Lower leg skin (tissue), 3 donors: ENCODE measurements around the gene SLC4A2.

Experiments
- POLR2A ChIP-seq, 2 donors: fragments of 450-650 bp; IDR thresholded peaks; one replicate each; pipeline ENCODE4 v1.6.1; 2016 to 2017; ENCODE audit warnings: antibody characterized with exemption in 2 of 2, mild to moderate bottlenecking in 1 of 2, moderate library complexity in 1 of 2
- TF ChIP-seq, protein P1 (sequence below), 3 donors: fragments of 450-650 bp; IDR thresholded peaks; one replicate each; pipeline ENCODE4 v1.5.1; 2016; ENCODE audit warnings: antibody characterized with exemption in 3 of 3, mild to moderate bottlenecking in 3 of 3, moderate library complexity in 2 of 3

GRCh38 chr7:151114151-151115090, 55.0 kb downstream of the SLC4A2 start:
- TF ChIP-seq, protein P1, sequence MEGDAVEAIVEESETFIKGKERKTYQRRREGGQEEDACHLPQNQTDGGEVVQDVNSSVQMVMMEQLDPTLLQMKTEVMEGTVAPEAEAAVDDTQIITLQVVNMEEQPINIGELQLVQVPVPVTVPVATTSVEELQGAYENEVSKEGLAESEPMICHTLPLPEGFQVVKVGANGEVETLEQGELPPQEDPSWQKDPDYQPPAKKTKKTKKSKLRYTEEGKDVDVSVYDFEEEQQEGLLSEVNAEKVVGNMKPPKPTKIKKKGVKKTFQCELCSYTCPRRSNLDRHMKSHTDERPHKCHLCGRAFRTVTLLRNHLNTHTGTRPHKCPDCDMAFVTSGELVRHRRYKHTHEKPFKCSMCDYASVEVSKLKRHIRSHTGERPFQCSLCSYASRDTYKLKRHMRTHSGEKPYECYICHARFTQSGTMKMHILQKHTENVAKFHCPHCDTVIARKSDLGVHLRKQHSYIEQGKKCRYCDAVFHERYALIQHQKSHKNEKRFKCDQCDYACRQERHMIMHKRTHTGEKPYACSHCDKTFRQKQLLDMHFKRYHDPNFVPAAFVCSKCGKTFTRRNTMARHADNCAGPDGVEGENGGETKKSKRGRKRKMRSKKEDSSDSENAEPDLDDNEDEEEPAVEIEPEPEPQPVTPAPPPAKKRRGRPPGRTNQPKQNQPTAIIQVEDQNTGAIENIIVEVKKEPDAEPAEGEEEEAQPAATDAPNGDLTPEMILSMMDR (IDR thresholded peaks at IDR 0.05), result no peak
- no peak for TF ChIP-seq POLR2A (IDR thresholded peaks at IDR 0.05)
